Stromal cell of bone marrow (primary cell): ENCODE results near the gene PNMA8B.
"Not testable (repeated sequence)": the region's sequence is repeated elsewhere in the genome, so short reads cannot be mapped to it uniquely, and the experiment has no call there.

Experiments used
- DNase-seq: peaks from one replicate; pipeline ENCODE4 v3.0.0-alpha.2; 2012; ENCODE audit warnings: low read depth

PNMA8B gene, protein sequence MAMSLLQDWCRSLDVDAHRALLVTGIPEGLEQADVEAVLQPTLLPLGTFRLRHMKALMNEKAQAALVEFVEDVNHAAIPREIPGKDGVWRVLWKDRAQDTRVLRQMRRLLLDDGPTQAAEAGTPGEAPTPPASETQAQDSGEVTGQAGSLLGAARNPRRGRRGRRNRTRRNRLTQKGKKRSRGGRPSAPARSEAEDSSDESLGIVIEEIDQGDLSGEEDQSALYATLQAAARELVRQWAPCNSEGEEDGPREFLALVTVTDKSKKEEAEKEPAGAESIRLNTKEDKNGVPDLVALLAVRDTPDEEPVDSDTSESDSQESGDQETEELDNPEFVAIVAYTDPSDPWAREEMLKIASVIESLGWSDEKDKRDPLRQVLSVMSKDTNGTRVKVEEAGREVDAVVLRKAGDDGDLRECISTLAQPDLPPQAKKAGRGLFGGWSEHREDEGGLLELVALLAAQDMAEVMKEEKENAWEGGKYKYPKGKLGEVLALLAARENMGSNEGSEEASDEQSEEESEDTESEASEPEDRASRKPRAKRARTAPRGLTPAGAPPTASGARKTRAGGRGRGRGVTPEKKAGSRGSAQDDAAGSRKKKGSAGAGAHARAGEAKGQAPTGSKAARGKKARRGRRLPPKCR

DNA sequence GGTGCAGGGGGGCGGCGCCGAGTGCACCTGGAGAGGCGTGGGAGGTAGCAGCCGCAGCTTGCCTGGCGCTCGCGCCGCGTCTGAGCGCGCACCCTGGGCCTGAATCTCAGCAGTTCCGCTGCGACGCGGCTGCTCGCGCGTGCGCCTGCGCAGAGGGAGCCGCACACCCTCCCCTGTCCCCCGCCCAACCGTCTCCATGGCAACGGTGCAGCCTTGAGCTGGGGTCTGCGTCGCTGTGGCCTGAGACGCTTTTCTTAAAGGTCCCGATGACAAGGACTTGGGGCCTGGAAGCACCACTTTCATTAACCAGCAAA lies at the start of gene PNMA8B:
Gene PNMA8B (minus strand): TSS at position 82 of the 314 bp plus-strand sequence. CDS start 402 bp downstream, outside the sequence.
- no peak for DNase-seq

DNA sequence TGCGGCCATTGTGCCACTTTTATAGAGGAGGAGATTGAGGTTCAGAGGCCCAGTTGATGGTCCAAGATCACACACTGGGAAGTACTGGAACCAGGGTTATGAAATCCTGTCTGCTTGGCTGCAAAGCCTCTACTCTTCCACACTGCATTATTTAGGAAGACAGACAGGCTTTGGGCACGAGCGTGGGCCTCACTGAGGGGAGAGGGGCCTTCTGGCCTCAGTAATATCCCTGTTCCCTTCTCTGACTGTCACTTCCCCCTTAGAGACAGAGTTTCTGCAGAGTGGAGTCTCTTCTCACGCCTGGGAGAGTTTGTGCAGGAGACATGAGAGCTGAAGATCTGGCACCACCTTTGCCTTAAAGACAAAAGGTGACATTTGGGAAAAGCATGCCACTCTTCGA lies 49.0 kb upstream of the PNMA8B start:
- no peak for DNase-seq

DNA sequence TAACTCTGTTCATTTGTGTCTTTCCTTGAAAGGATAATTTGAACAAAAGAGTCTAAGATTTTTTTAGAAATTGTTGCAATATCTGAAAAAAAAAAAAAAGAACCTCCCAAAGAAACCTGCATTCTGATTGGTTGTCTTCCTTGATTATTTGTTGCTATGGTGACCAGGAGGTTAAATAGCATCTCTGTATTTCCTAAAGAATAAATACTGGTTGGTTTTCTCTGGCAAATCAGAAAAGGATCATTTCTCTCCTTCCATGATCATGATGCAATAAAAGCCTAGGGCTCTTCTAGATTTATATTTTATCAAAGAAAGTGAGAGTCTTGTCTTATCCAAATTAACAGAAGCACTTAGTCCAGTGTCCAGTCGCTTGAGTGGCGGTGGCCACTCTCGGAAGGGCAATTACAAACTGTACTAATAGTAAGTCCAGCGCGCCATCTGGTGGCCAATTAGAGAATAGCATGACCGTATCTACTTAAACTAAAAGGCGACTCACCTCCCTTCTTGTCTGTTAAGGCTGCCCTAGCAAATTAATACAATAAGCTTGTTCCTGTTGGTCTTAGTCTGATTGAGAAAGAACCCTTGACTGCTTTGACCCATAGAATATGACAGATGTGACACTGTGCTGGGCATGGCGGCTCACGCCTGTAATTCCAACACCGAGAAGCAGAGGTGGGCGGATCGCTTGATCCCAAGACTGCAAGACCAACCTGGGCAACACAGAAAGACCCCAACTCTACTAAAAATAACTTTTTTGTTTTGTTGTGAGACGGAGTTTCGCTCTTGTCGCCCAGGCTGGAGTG lies 47.0 kb upstream of the PNMA8B start:
- peak; percentile 78 for DNase-seq

DNA sequence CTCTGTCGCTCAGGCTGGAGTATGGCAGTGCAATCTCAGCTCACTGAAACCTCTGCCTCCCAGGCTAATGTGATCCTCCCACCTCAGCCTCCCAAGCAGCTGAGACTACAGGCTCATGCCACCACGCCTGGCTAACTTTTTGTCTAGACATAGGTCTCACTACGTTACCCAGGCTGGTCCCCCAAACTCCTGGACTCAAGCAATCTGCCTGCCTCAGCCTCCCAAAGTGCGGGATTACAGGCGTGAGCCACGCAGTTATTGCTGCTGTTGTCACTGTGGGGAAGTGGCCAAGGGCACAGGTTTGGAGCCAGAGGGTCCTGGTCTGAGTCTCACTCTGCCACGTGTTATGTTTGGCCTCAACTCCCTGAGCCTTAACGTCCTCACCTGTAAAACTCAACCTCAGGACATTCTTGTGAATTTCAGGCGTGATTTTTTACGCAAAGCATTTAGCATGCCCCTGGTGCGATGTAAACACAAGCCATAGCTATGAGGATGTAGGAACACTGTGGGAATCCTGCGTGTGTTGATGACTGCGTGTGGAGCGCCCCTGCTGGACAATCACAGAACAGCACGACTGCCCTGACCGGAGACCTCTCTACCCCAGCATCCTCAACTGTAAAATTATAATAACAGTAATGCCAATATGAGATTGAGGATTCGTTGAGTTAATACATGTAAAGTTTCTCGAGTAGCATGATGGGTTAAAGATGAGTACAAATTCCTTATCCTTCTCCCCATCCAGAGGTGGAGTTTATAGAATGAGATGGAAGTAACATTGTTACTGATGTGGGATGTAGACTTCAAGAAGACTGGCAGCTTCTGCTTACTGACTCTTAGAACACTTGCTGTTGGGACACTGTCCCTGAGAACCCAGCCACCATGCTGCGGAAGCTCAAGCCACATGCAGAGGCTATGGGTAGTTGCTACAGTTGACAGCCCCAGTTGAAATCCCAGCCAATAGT lies 41.8 kb upstream of the PNMA8B start:
- DNase-seq, result peak; percentile 14

DNA sequence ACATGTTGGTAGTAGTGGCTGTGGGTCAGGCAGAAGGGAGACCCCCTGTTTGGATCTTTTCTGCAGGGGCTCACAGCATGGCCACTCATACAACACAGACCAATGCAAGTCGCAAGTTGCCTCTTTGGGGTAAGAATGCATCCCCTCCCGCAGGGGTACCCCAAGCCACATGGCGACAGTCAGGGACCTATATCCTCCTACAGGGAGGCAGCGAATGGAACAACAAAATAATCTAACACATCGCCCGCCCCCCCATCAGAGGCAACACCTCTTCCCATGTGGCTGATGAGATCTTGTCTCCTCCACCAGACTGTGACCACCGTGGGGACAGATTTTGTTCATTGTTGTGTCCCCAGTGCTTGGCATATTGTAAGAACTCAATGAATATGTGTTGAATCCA lies 40.7 kb upstream of the PNMA8B start:
- no peak for DNase-seq

DNA sequence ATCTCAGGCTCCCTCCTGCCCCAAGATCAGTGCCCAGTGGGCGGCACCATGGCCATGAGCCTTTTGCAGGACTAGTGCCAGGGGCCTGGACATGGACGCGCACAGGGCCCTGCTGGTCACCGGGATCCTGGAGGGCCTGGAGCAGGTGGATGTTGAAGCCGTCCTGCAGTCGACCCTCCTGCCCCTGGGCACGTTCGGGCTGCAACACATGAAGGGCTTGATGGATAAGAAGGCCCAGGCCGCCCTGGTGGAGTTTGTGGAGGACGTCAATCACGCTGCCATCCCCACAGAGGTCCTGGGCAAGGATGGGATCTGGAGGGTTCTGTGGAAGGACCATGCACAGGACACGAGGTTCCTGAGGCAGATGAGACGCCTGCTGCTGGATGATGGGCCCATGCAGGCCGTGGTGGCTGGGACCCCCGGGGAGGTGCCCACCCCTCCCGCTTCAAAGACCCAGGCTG lies 38.0 kb upstream of the PNMA8B start:
- no peak for DNase-seq

DNA sequence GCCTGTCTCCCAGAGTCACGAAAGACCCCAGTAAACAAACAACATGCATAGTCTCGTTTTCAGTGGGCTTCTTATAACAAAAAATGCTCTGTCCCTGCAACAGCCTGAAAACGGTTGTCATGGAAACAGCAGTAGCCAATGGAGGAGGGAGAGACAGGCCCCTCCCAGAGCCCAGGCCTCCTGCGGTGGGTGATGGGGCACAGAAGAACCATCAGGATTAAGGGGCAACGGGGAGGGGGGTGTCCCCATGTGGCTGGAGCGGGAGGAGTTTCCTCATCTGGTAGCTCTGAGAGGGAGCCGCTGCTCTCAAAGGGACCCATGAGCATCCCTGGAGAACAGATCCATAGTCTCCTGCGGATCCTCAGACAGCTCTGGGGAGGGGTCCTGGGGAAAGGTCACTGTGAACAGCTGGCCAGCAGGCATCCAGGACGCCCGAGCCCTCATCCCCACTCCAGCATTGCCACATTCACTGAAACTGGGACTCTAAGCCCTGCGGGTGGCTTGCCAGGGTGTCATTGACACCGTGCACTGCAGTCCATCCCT lies 37.5 kb upstream of the PNMA8B start:
- no peak for DNase-seq

DNA sequence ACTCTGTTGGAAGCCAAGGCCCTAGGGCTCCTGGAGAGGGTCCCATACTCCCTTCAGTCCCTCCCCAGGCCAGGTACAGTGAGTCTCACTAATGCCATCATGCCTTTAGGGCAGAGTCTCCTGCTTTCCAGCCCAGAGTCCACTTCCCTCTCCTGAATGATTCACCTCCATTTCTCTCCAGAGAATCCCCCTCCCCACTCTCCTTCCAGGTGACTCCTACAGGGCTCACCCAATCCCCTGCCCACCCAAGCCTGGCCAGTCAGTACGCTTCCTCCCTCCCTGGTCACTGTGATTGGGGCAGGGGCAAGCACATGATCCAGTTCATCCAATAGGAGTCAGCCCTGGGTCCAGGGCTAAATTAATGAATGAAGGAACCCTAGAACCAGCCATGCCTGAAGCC lies 35.0 kb upstream of the PNMA8B start:
- DNase-seq, result no peak

DNA sequence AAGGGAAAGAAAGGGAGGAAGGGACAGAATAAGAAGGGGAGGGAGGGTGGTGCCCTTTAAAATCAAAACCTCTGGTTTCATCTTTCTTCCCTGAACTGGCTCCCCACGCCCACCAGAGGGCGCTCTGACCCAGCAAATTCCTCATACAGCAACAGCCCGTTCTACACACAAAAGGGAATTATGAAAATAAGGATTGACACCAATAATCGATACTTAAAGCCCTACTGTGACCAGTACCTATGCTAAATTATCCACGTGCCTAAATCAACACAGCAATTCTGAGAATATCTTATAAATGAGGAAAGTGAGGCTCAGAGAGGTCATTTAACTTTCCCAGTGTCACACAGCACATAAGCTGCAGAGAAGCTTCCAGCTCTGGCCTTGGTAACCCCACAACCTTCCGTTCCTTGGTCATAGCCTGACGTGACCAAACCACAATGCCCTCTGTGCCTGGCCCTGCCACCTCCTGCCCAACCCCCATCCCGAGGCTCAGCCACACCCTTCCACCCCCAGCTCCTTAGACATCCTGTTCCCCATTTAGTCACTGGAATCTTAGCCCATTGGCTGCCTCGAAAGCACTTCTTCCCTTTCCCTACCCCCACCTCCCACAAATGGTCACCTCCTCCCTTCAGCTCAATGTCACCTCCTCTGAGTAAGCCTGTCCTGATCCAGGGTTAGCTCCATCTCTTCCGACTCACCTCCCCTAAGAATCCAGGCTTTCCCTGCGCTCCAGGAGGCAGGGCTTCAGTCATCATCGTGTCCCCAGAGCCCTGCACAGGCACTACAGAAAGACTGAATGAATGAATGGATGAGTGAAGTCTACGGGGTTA lies 34.2 kb upstream of the PNMA8B start:
- DNase-seq, result peak; percentile 59

DNA sequence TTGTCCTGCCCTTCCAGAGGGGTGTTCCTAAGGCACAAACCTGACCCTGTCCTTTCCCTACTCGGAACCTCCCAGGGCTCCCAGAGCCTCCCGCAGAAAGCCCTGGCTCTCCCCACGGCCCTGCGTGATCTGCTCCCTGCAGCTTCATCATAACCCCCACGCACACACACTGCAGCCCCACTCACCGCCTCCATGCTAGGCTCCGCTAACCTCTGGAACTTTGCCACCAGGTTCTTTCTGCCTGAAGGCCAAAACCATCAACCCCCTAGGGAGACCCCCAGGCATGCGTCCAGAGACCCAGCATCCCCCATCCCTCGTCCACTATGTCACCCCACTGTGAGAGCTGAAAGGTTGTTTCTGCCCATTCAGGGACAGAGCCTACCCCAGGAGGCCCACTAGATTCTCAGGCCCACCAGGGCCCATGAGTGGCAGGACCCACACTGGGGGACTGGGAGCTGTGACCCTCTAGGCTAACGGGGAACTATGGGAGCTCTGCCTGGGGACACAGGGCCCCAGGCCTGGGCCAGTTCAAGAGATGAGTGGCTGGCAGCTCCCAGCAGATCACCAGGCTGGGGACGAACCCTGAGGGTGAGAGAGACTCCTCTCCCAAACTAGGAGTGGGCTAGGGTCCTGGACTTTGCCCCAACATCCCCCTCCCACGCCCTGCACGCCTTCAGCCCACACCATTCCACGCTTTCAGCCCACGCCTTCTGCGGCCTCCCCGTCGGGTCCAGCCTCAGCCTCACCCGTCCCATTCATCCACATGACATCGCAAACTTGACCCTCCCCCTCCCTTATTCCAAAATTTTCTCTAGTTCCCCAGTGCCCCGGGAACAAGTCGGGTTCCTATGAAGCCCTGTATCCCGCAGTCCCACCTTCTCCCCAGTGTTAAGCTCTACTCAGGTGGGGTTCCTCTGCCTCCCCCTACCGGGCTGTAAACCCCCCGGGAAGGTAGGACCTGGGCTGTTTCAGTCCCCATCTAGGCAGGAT lies 33.2 kb upstream of the PNMA8B start:
- DNase-seq, result no peak

DNA sequence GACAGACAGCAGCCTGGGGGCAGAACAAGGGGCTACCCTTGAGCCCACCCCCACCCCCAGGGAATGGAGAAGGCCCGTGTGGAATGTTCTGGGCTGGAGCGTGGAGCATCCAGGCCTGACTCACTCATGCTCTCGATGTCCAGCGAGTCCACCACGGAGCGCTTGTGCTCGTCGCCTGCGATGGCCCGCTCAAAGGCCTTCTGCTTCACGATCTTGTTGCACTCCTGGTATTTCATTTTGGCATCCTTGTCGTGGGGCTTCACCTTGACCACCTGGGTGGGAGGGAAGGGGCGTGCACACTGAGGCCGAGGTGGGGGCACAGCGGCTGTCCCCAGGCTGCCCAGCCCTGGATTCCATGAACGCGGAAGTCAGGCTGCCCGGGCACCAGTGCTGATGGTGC lies 31.1 kb upstream of the PNMA8B start:
- not testable (repeated sequence) for DNase-seq

DNA sequence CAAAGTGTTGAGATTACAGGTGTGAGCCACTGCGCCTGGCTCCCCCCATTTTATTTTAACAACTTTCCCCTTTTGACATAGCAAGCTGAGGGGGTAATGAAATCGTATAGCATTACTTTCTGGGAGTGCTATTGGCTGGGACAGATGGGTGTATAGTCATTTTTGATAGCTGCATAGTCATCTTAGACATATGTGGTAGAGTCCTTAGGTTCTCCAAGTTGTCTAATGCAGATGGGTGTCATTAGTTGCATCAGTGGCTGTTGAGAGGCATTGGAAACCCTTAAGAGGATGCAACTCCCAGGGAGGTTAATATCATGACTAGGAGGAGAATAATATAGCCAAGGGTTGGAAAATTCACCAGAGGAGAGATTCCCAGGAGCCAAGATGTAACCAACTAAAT lies 28.6 kb upstream of the PNMA8B start:
- no peak for DNase-seq

DNA sequence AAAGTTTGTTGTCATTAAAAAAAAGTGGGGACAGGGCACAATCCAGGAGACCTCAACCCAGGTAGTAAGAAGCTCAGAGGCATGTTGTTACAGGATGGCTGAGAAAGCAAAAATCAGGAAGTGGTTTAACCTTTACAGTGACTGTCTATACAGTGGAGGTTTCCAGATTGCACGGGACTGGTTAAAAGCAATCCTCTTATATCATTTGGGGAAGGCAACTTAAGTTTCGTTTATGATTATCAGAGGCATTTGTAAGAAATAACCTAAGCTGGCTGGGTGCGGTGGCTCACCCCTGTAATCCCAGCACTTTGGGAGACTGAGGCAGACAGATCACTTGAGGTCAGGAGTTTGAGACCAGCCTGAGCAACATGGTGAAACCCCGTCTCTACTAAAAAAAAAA lies 27.3 kb upstream of the PNMA8B start:
- not testable (repeated sequence) for DNase-seq

DNA sequence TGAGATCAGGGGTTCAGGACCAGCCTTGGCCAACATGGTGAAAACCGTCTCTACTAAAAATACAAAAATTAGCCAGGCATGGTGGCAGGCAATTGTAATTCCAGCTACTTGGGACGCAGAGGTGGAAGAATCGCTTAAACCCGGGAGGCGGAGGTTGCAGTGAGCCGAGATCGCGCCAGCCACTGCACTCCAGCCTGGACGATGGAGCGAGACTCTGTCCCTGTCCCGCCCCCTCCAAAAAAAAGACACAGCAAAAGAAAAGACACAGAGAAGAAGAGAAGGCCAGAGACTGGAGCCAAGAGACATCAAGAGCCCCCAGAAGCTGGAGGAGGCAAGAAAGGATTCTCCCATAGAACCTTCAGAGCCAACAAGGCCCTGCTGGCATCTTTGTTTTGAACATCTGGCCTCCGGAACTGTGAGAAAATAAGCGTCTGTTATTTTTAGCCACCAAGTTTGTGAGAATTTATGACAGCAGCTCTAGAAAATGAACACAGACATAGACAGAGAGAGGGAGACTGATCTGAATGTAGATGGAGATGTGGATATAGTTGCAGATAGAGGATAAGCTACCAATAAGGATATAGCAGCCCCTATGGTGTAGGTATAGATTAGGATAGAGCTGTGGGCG lies 25.7 kb upstream of the PNMA8B start:
- no peak for DNase-seq

DNA sequence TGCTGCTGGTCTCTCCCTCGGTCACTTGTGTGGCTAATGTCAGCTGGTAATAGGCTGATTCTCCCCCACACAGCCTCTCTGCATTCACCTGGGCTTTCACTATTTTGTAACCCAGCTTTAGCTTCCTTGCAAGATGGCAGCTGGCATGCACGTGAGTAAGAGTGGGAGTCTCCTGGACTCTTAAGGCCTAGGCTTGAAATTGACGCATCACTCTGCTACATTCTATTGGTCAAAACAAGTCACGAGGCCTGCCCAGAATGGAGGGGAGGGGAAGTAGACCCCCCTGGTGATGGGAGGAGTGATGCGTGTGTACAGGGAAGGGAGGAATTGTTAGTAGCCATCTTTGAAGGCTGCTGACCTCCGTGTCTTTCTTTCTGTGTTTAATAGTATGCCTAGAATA lies 24.9 kb upstream of the PNMA8B start:
- no peak for DNase-seq

DNA sequence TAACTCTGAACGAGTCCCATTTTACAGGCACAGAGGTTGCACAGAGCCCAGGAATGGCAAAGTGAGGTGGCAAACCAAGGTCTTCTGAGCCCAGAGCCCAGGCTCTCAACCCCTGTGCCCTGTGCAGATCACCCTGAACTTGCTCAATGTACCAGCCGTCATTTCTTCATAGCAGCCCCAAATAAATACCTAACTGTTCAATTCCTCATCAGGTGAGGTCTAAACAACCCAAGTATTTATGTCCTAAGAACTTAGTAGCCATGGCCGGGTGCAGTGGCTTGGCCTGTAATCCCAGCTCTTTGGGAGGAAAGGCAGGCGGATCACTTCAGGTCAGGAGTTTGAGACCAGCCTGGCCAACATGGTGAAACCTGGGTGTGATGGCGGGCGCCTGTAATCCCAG lies 21.8 kb upstream of the PNMA8B start:
- no peak for DNase-seq

DNA sequence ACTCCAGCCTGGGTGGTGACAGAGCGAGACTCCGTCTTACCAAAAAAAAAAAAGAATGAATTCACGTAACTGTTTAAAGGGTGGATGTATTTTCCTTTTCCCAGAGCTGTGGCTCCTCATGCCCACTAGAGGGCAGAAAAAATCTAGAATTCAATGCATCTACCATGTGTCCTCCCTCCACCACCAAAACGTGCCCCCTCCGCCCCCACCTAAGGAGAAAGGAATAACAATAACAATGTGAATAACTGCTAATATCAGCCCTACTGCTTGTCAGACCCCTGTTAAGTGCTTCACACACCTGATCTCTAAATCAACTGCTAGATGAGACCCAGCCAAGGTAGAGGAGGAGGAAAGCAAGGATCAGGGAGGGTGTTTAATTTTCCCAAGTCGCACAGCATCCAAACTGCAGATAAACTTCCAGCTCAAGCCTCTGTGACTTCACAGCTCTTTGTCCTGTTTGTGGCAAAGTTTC lies 20.2 kb upstream of the PNMA8B start:
- no peak for DNase-seq

DNA sequence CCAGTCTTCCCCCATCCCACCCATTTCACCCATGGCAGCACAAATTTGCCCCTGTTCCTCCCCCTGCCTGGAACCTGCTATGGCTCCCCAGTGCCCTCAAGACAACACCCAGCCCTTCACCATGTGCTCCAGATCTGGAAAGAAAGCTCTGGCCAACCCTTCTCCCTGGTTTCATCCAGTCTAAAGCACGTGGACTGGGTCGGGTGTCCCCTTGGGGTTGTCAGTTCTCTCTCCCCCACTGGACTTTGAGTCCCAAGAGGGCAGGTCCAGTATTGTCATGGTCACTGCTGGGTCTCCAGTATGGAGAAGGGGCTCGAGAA lies 19.6 kb upstream of the PNMA8B start:
- no peak for DNase-seq
